Neural progenitor cell (in vitro differentiated cells): ENCODE results near the gene RNF145.
"Not testable (repeated sequence)": the region's sequence is repeated elsewhere in the genome, so short reads cannot be mapped to it uniquely, and the experiment has no call there.

ENCODE experiments used
- CTCF ChIP-seq: fragments of 200-600 bp; sonication (generic); IDR thresholded peaks from 2 replicates; pipeline ENCODE4 v1.5.1; 2017; ENCODE audit warnings: antibody characterized with exemption, mild to moderate bottlenecking
- EZH2 ChIP-seq: fragments of 200-600 bp; sonication (generic); IDR thresholded peaks from 2 replicates; pipeline ENCODE4 v1.6.1; 2017; ENCODE audit warnings: antibody characterized with exemption, mild to moderate bottlenecking, moderate library complexity

GRCh38 chr5:159119842-159120241, 89.5 kb downstream of the RNF145 start:
- TF ChIP-seq CTCF, EZH2: not testable (repeated sequence)
